DOHH2 (cell line): ENCODE measurements around the gene IL23R.

Experiments used
- H3F3A ChIP-seq: fragments of 200-600 bp; sonication (generic), shearing (Covaris generic); 2 replicates; pipeline ENCODE4 v1.6.0; 2016; ENCODE audit warnings: antibody characterized with exemption, mild to moderate bottlenecking; ENCODE audit not compliant: control insufficient read depth, insufficient read depth
- H3K27ac ChIP-seq: fragments of 200-600 bp; sonication (generic); 2 replicates; pipeline ENCODE4 v1.5.1; 2014; ENCODE audit warnings: low read depth, mild to moderate bottlenecking, low read length, moderate library complexity
- H3K27me3 ChIP-seq: fragments of 200-600 bp; sonication (generic); 2 replicates; pipeline ENCODE4 v1.6.1; 2014; ENCODE audit warnings: mild to moderate bottlenecking, low read length, mixed read lengths; ENCODE audit not compliant: control insufficient read depth
- H3K36me3 ChIP-seq: fragments of 200-600 bp; sonication (generic); 2 replicates; pipeline ENCODE4 v1.6.1; 2014; ENCODE audit warnings: mild to moderate bottlenecking, low read length, moderate library complexity, mixed read lengths; ENCODE audit not compliant: control insufficient read depth
- H3K4me1 ChIP-seq: fragments of 200-600 bp; sonication (generic); 2 replicates; pipeline ENCODE4 v1.6.1; 2014; ENCODE audit warnings: mild to moderate bottlenecking, low read length, mixed read lengths; ENCODE audit not compliant: control insufficient read depth
- H3K4me2 ChIP-seq: fragments of 200-600 bp; sonication (generic); 2 replicates; pipeline ENCODE4 v1.6.0; 2014; ENCODE audit warnings: mild to moderate bottlenecking, low read length, moderate library complexity
- H3K4me3 ChIP-seq: fragments of 200-600 bp; sonication (generic); 2 replicates; pipeline ENCODE4 v1.5.1; 2014; ENCODE audit warnings: mild to moderate bottlenecking, low read length, mixed read lengths
- H3K79me2 ChIP-seq: fragments of 200-600 bp; sonication (generic); 2 replicates; pipeline ENCODE4 v1.6.1; 2014; ENCODE audit warnings: mild to moderate bottlenecking, low read length, mixed read lengths; ENCODE audit not compliant: control insufficient read depth
- H3K9me2 ChIP-seq: fragments of 200-600 bp; sonication (generic); replicated peaks from 2 replicates; pipeline ENCODE4 v1.6.1; 2014; ENCODE audit warnings: mild to moderate bottlenecking, low read length, mixed read lengths; ENCODE audit not compliant: control insufficient read depth
- H3K9me3 ChIP-seq: fragments of 200-600 bp; sonication (generic); 2 replicates; pipeline ENCODE4 v1.6.1; 2014; ENCODE audit warnings: antibody characterized with exemption, low read length, mixed read lengths; ENCODE audit not compliant: control insufficient read depth, insufficient read depth
- H4K20me1 ChIP-seq: fragments of 200-600 bp; sonication (generic); 2 replicates; pipeline ENCODE4 v1.6.0; 2014; ENCODE audit warnings: low read depth, mild to moderate bottlenecking, antibody characterized with exemption, low read length, moderate library complexity; ENCODE audit not compliant: control insufficient read depth, insufficient read depth
- CTCF ChIP-seq: fragments of 200-600 bp; sonication (generic); IDR thresholded peaks from one replicate; pipeline ENCODE4 v1.5.1; 2014; ENCODE audit warnings: antibody characterized with exemption, mild to moderate bottlenecking, low read depth, low read length; ENCODE audit not compliant: poor library complexity, severe bottlenecking
- EZH2phosphoT487 ChIP-seq: fragments of 200-600 bp; sonication (generic); IDR thresholded peaks from 2 replicates; pipeline ENCODE4 v1.6.1; 2017; ENCODE audit warnings: borderline replicate concordance, mild to moderate bottlenecking, antibody characterized with exemption, low read length, moderate library complexity, mixed read lengths

IL23R gene

GRCh38 chr1:67298762-67299161, 132.5 kb downstream of the IL23R start:
- Histone ChIP-seq H3K4me2 (no peak overlapping the region), H3K9me3 (no peaks in the 10 kb centered on the region), H4K20me1 (no peaks in the 10 kb centered on the region), H3K4me3 (no peak overlapping the region), H3K9me2 (no peaks in the 10 kb centered on the region), H3K79me2 (no peaks in the 10 kb centered on the region), H3K4me1 (no peaks in the 10 kb centered on the region), H3K36me3 (no peaks in the 10 kb centered on the region), H3K27me3 (0 out of 2 replicates have a peak, but pooled peaks cover 3% of the 10 kb centered on the region), H3F3A (no peaks in the 10 kb centered on the region), H3K27ac (no peak overlapping the region)
- TF ChIP-seq CTCF (no peak), EZH2phosphoT487 (no peak)

GRCh38 chr1:67299296-67299695, 133.0 kb downstream of the IL23R start:
- no peaks in the 10 kb centered on the region for H3K9me3 ChIP-seq
- no peaks in the 10 kb centered on the region for H4K20me1 ChIP-seq
- H3K79me2 ChIP-seq, result no peaks in the 10 kb centered on the region
- no peak overlapping the region for H3K4me2 ChIP-seq
- no peaks in the 10 kb centered on the region for H3K4me1 ChIP-seq
- H3K27ac ChIP-seq, result no peak overlapping the region
- H3K9me2 ChIP-seq, result no peaks in the 10 kb centered on the region
- no peak overlapping the region for H3K4me3 ChIP-seq
- H3K36me3 ChIP-seq, result no peaks in the 10 kb centered on the region
- no peak for TF ChIP-seq EZH2phosphoT487
- no peak for TF ChIP-seq CTCF
- 0 out of 2 replicates have a peak, but pooled peaks cover 3% of the 10 kb centered on the region for H3K27me3 ChIP-seq
- H3F3A ChIP-seq, result no peaks in the 10 kb centered on the region

- no peak for TF ChIP-seq EZH2phosphoT487
- TF ChIP-seq CTCF, result no peak
- no peaks in the 10 kb centered on the region for H3K9me3 ChIP-seq
- H3K9me2 ChIP-seq, result no peaks in the 10 kb centered on the region
- no peaks in the 10 kb centered on the region for H3K4me1 ChIP-seq
- H3F3A ChIP-seq, result no peaks in the 10 kb centered on the region
- no peak overlapping the region for H3K27ac ChIP-seq
- no peaks in the 10 kb centered on the region for H4K20me1 ChIP-seq
- 0 out of 2 replicates have a peak, but pooled peaks cover 3% of the 10 kb centered on the region for H3K27me3 ChIP-seq
- H3K4me3 ChIP-seq, result no peak overlapping the region
- H3K79me2 ChIP-seq, result no peaks in the 10 kb centered on the region
- H3K4me2 ChIP-seq, result no peak overlapping the region
- H3K36me3 ChIP-seq, result no peaks in the 10 kb centered on the region
Measured at GRCh38 chr1:67300561-67300960, 134.3 kb downstream of the IL23R start.
